IgD-negative memory B cell (primary cell): ENCODE measurements around the gene TNFAIP2. TPM values are rescaled to one million over a fixed set of nuclear protein-coding genes. Genes with fewer than 3 reads are reported as not detected.

ENCODE experiments used
- H3K27ac Mint-ChIP-seq, 3 donors: one replicate each; pipeline ENCODE4 v1.8.0; 2020 to 2022; ENCODE audit warnings: mild to moderate bottlenecking in 3 of 3, mixed read lengths in 3 of 3, moderate library complexity in 1 of 3
- H3K27me3 Mint-ChIP-seq: one replicate; pipeline ENCODE4 v1.8.0; 2021; ENCODE audit warnings: mixed read lengths
- H3K36me3 Mint-ChIP-seq: one replicate; pipeline ENCODE4 v1.8.0; 2020; ENCODE audit warnings: mild to moderate bottlenecking, mixed read lengths
- H3K4me1 Mint-ChIP-seq, 3 donors: one replicate each; pipeline ENCODE4 v1.8.0; 2020 to 2022; ENCODE audit warnings: mixed read lengths in 3 of 3, mild to moderate bottlenecking in 1 of 3
- H3K4me3 Mint-ChIP-seq, 4 donors: one replicate each; pipeline ENCODE4 v1.8.0; 2020 to 2022; ENCODE audit warnings: mild to moderate bottlenecking in 4 of 4, mixed read lengths in 4 of 4, moderate library complexity in 3 of 4
- H3K9me3 Mint-ChIP-seq, 3 donors: one replicate each; pipeline ENCODE4 v1.8.0; 2020 to 2021; ENCODE audit warnings: mixed read lengths in 3 of 3, mild to moderate bottlenecking in 1 of 3
- polyA plus RNA-seq: library from polyadenylated mRNA; unstranded; fragments of 300-500 nt; fragmentation: Illumina TruSeq; gene quantifications from one replicate; pipeline ENCODE4 v1.2.3, GENCODE V29; 2021

Gene TNFAIP2
- polyA plus RNA-seq, 1 donor from 2014 or later = not detected

DNA sequence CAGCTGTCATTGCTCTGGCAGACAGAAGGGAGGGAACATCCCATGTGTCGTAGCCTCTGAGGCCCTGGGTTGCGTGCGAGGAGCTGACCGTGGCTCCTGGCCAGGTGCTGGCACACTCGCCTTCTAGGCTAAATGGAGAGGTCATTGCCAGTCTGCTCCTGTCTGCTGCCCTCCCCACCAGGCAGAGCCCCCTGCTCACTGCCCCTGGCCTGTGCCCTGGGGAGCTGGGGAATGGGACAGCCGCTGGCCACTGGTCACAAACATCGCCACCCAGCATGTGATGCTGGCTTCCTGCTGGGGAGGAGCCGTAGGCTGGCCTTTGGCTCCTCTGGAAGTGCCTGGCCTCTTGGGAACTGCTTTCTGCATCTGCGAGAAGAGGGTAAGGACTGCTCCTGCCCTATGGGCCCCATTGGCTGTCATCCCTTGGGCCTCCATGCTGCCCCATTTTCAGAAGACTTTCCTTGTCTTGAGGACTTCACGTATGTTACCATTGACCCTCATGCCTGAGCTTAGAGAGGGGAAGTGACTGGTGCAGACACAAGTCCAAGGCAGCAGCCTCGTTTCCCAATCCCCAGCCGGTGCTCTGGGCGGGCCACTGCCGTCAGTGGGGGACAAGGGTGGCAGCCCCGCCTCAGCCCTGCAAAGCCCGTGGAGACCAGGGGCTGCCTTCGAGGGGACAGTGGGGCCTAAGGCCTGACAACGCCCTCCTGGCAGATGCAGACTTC lies 2.0 kb upstream of the TNFAIP2 start:
- Mint-ChIP-seq H3K36me3 (peaks cover 2% of the 10 kb centered on the region), H3K9me3 (no peaks in the 10 kb centered on the region), H3K27me3 (peaks cover 16% of the 10 kb centered on the region), H3K4me1 (peaks cover 3 to 5% (median 4%) of the 10 kb centered on the region in 3 donors), H3K27ac (no peak overlapping the region), H3K4me3 (no peak overlapping the region)

DNA sequence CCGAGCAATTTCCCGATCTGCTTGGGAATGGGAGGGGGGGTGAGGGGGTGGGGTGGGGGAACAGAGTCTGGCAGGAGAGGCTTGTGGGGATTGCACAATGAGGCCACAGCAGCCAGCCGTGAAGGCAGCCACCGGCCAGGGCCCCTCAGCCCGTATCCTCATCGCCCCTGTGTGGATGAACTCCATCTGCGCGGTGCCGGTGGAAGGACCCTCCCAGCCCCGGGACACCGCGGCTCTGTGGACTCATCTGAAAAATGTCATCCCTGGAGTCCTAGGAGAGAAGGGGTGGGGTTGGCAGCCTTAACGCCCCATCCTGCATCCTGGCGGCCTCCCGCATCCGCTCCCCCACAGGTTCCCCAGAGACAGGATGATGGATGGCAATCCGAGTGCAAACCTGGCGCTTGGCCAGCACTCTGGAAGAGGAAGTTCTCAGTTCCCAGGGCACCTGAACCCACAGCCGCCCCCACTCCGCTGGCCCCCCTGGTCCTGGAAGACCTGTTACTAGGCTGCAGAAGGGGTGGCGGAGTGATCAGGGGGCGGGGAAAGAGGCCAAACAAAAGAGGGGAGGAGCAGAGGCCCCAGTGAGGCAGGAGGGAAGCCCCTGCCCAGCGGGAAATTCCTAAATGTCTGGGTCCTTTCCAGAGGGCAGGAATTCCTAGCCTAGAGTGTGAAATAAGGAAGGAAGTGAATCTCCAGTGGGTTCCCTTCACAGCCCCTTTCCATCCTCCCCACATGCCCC lies 1.2 kb upstream of the TNFAIP2 start:
- H3K9me3 Mint-ChIP-seq = no peaks in the 10 kb centered on the region
- H3K27ac Mint-ChIP-seq = no peak overlapping the region
- peaks cover 2% of the 10 kb centered on the region for H3K36me3 Mint-ChIP-seq
- H3K27me3 Mint-ChIP-seq = peaks cover 16% of the 10 kb centered on the region
- peak overlapping the region in 3 of 4 donors; percentile 8 to 82 (median 28) for H3K4me3 Mint-ChIP-seq
- peaks cover 3 to 5% (median 4%) of the 10 kb centered on the region in 3 donors for H3K4me1 Mint-ChIP-seq

- peak overlapping the region in 3 of 4 donors; percentile 8 to 82 (median 65) for H3K4me3 Mint-ChIP-seq
- peaks cover 3 to 5% (median 4%) of the 10 kb centered on the region in 3 donors for H3K4me1 Mint-ChIP-seq
- no peaks in the 10 kb centered on the region for H3K9me3 Mint-ChIP-seq
- peaks cover 2% of the 10 kb centered on the region for H3K36me3 Mint-ChIP-seq
- peaks cover 16% of the 10 kb centered on the region for H3K27me3 Mint-ChIP-seq
- no peak overlapping the region for H3K27ac Mint-ChIP-seq
Observed at GRCh38 chr14:103122585-103122946, 695 bp upstream of the TNFAIP2 start.

- Mint-ChIP-seq H3K27me3 (peaks cover 16% of the 10 kb centered on the region), H3K9me3 (no peaks in the 10 kb centered on the region), H3K4me3 (peak overlapping the region; percentile 12 to 60 (median 36)), H3K36me3 (peaks cover 2% of the 10 kb centered on the region), H3K4me1 (peaks cover 4 to 5% (median 5%) of the 10 kb centered on the region in 3 donors), H3K27ac (peak overlapping the region in 1 of 3 donors; percentile 72)
Observed at GRCh38 chr14:103123634-103124500, 606 bp downstream of the TNFAIP2 start.

GRCh38 chr14:103124501-103125001 lies 1.3 kb downstream of the TNFAIP2 start:
- Mint-ChIP-seq H3K27me3 (peaks cover 16% of the 10 kb centered on the region), H3K4me3 (peak overlapping the region in 1 of 4 donors; percentile 20), H3K36me3 (peaks cover 2% of the 10 kb centered on the region), H3K9me3 (no peaks in the 10 kb centered on the region), H3K27ac (no peak overlapping the region), H3K4me1 (peaks cover 4 to 5% (median 5%) of the 10 kb centered on the region in 3 donors)

GRCh38 chr14:103125098-103126070 lies 2.1 kb downstream of the TNFAIP2 start:
- Mint-ChIP-seq H3K27me3 (peaks cover 17% of the 10 kb centered on the region), H3K27ac (no peak overlapping the region), H3K4me3 (peak overlapping the region in 1 of 4 donors; percentile 17), H3K4me1 (peaks cover 4 to 5% (median 5%) of the 10 kb centered on the region in 3 donors), H3K9me3 (no peaks in the 10 kb centered on the region), H3K36me3 (peaks cover under 1% of the 10 kb centered on the region)

GRCh38 chr14:103126088-103126872 lies 3.0 kb downstream of the TNFAIP2 start:
- H3K4me3 Mint-ChIP-seq = no peak overlapping the region
- no peaks in the 10 kb centered on the region for H3K36me3 Mint-ChIP-seq
- H3K27me3 Mint-ChIP-seq = peaks cover 16% of the 10 kb centered on the region
- H3K4me1 Mint-ChIP-seq = peaks cover 0 to 5% (median 1%) of the 10 kb centered on the region in 3 donors
- H3K9me3 Mint-ChIP-seq = no peaks in the 10 kb centered on the region
- peak overlapping the region in 1 of 3 donors; percentile 35 for H3K27ac Mint-ChIP-seq

DNA sequence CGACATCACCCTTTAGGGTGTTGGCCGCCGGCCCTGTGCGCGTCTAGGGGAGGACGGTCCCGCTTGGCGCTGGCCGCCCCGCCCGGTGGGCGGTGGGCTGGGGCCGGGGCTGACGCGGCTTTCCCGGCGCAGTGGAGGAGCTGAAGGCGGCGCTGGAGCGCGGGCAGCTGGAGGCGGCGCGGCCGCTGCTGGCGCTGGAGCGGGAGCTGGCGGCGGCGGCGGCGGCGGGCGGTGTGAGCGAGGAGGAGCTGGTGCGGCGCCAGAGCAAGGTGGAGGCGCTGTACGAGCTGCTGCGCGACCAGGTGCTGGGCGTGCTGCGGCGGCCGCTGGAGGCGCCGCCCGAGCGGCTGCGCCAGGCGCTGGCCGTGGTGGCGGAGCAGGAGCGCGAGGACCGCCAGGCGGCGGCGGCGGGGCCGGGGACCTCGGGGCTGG lies 3.6 kb downstream of the TNFAIP2 start:
- Mint-ChIP-seq H3K4me3 (no peak overlapping the region), H3K9me3 (no peaks in the 10 kb centered on the region), H3K4me1 (peaks cover 0 to 5% (median 1%) of the 10 kb centered on the region in 3 donors), H3K36me3 (no peaks in the 10 kb centered on the region), H3K27ac (no peak overlapping the region), H3K27me3 (peaks cover 13% of the 10 kb centered on the region)

DNA sequence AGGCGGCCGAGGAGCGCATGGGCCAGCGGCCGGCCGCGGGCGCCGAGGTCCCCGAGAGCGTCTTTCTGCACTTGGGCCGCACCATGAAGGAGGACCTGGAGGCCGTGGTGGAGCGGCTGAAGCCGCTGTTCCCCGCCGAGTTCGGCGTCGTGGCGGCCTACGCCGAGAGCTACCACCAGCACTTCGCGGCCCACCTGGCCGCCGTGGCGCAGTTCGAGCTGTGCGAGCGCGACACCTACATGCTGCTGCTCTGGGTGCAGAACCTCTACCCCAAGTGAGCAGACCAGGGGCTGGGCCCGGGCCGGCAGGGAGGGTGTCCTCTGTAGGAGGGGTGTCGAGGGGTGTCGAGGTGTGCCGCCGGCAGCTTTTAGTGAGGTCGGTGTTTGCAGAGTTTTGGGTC lies 4.1 kb downstream of the TNFAIP2 start:
- H3K4me1 Mint-ChIP-seq = peaks cover 0 to 2% (median 0%) of the 10 kb centered on the region in 3 donors
- no peaks in the 10 kb centered on the region for H3K9me3 Mint-ChIP-seq
- no peak overlapping the region for H3K4me3 Mint-ChIP-seq
- H3K36me3 Mint-ChIP-seq = no peaks in the 10 kb centered on the region
- H3K27me3 Mint-ChIP-seq = peaks cover 9% of the 10 kb centered on the region
- no peak overlapping the region for H3K27ac Mint-ChIP-seq

DNA sequence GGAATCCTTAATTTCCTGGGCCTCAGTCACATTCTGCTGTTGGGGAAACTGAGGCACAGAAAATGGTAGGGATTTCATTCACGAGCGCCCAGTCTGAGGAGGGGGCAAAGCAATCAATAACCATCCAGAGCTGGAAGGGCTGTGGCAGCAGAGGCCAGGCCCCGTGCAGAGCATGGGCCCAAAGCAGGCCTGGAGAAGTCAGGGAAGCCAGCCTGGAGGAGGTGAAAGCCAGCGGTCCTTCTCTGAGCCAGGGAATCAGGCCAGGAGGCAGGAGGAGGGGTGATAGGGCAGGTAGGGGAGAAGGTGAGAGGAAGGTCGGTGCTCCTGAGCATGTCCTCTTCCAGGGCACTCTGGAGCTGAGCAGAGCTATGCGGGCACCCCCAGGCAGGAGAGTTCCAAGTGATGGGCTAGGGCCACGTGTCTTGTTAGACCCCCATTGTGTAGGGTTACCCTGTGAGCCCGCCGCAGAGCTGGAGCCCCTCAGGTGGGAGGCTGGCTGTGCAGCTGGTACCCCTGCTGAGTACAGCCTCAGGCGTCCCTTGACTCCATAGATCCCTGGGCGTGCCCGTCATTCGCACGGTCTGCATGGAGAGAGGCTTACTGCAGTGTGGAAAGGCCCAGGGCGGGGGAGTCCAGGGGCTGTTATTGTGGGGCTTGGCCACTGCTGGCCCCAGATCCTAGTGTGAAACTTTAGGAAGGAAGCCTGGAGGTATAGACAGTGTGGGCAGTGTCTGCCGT lies 4.8 kb downstream of the TNFAIP2 start:
- no peak overlapping the region for H3K27ac Mint-ChIP-seq
- H3K27me3 Mint-ChIP-seq = peaks cover 7% of the 10 kb centered on the region

GRCh38 chr14:103128631-103129300 lies 5.5 kb downstream of the TNFAIP2 start:
- Mint-ChIP-seq H3K4me1 (peaks cover 0 to 2% (median 0%) of the 10 kb centered on the region in 3 donors), H3K27me3 (peaks cover 7% of the 10 kb centered on the region), H3K9me3 (no peaks in the 10 kb centered on the region), H3K36me3 (no peaks in the 10 kb centered on the region), H3K4me3 (peak overlapping the region in 1 of 4 donors; percentile 20), H3K27ac (no peak overlapping the region)

More for the DNA sequence above, 4.8 kb downstream of the TNFAIP2 start:
- H3K9me3 Mint-ChIP-seq = no peaks in the 10 kb centered on the region
- no peak overlapping the region for H3K4me3 Mint-ChIP-seq
- peaks cover 0 to 2% (median 0%) of the 10 kb centered on the region in 3 donors for H3K4me1 Mint-ChIP-seq
- no peaks in the 10 kb centered on the region for H3K36me3 Mint-ChIP-seq
